Measurements from ENCODE around the gene RBFOX2. TPM values are rescaled to one million over a fixed set of nuclear protein-coding genes. Genes with fewer than 3 reads are reported as not detected.

The RBFOX2 gene
- total RNA-seq, 1 donor from 2014 or later = 3.2 TPM

DNA sequence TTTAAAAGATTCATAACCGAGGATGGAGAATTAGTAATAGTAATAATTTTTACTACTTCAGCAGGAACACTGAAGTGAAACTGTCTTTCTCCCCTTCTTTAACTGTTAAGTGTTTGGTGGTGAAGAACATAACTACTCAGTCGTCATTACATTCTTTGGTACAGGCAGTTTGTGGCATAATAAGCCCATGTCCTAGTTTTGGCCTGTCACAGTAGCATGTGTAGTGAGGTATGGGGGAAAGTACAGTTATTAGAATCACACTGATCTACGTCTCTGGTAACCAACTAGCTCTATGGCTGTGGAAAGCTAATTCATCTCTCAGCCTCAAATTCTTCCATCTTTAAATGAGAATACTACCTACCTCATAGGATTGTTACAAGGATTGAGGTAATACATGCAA lies 71.8 kb downstream of the RBFOX2 start:
- Mint-ChIP-seq H3K36me3 (ENCODE audit: low read depth) (no peaks in the 10 kb centered on the region), H3K27me3 (ENCODE audit: low read depth) (peaks cover 8% of the 10 kb centered on the region), H3K4me1 (ENCODE audit: low read depth) (peaks cover 3% of the 10 kb centered on the region), H3K4me3 (ENCODE audit: low read depth) (no peak overlapping the region), H3K27ac (no peak overlapping the region), H3K9me3 (no peaks in the 10 kb centered on the region)
- no peak for DNase-seq (ENCODE audit: low spot score)
- intact Hi-C loops (cut with micrococcal nuclease) = no loop called here

DNA sequence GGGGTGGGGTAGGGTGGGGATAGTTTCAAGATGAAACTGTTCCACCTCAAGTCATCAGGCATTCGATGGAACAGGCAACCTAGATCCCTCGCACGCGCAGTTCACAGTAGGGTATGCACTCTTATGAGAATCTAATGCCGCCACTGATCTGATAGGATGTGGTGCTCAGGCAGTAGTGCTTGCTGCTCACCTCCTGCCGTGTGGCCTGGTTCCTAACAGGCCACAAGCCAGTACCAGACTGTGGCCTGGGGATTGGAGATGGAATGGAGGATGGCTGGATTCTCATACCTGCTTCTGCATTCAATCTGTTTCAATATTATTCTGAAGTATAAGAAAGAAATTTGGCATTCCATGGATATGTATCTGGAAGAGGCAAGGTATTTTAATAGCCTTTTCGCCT lies 73.1 kb downstream of the RBFOX2 start:
- Mint-ChIP-seq H3K27ac (no peak overlapping the region), H3K36me3 (ENCODE audit: low read depth) (no peaks in the 10 kb centered on the region), H3K27me3 (ENCODE audit: low read depth) (peaks cover 6% of the 10 kb centered on the region), H3K4me3 (ENCODE audit: low read depth) (no peak overlapping the region), H3K4me1 (ENCODE audit: low read depth) (peaks cover 3% of the 10 kb centered on the region), H3K9me3 (no peaks in the 10 kb centered on the region)
- no peak for DNase-seq (ENCODE audit: low spot score)
- intact Hi-C loops (cut with micrococcal nuclease) = no loop called here

DNA sequence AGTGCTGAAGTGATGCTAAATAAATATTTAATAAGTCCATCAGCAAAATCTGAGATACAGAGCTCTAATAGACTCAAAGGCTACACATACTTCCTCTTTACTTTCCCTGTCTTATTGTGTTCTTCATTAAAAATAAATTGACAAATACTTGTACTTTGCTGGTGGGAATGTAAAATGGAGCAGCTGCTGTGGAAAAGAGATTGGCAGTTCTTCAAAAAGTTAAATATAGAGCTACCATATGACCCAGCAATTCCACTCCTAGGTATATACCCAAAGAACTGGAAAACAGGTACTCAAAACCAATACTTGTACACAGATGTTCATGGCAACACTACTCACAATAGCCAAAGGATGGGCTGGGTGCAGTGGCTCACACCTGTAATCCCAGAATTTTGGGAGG lies 76.0 kb downstream of the RBFOX2 start:
- Mint-ChIP-seq H3K4me1 (ENCODE audit: low read depth) (peaks cover 2% of the 10 kb centered on the region), H3K4me3 (ENCODE audit: low read depth) (no peak overlapping the region), H3K27ac (no peak overlapping the region), H3K36me3 (ENCODE audit: low read depth) (no peaks in the 10 kb centered on the region), H3K9me3 (no peaks in the 10 kb centered on the region), H3K27me3 (ENCODE audit: low read depth) (peaks cover 2% of the 10 kb centered on the region)
- intact Hi-C loops (cut with micrococcal nuclease) = no loop called here
- no peak for DNase-seq (ENCODE audit: low spot score)

DNA sequence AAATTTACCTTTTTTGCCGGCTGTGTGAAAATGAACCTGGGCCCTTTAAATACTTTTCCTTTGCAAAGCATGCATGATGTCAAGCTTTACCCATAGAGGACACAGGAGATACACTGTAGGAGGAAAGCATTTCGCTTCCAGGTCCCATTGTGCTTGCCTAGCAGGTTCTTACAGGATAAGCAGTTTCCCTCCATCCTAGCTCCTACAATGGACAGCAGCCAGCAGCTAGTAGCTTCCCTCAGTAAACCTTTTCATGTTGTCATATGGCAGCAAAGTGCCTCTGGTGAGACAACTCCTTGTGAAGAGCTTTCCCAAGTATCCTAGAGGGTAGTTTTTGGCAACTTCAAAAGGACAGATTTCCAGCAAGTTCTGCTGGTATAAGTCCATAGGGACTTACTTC lies 78.4 kb downstream of the RBFOX2 start:
- no peaks in the 10 kb centered on the region for H3K9me3 Mint-ChIP-seq
- no peak for DNase-seq (ENCODE audit: low spot score)
- no peaks in the 10 kb centered on the region for H3K36me3 Mint-ChIP-seq (ENCODE audit: low read depth)
- no peak overlapping the region for H3K27ac Mint-ChIP-seq
- H3K4me3 Mint-ChIP-seq (ENCODE audit: low read depth) = no peak overlapping the region
- H3K27me3 Mint-ChIP-seq (ENCODE audit: low read depth) = peaks cover 2% of the 10 kb centered on the region
- no peaks in the 10 kb centered on the region for H3K4me1 Mint-ChIP-seq (ENCODE audit: low read depth)
- intact Hi-C loops (cut with micrococcal nuclease) = no loop called here

DNA sequence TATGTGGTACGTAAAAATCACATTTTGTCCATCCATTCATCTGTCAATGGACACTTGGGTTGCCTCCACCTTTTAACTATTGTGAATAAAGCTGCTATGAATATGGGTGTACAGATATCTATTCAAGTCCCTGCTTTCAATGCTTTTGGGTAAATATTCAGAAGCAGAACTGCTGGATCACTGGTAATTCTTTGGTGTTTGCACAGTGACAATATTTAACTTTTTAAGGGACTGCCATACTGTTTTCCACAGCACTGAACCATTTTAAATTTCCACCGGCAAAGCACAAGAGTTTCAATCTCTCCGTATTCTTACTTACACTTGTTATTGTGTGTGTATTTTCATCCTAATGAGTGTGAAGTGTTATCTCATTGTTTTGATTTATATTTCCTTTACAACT lies 79.4 kb downstream of the RBFOX2 start:
- Mint-ChIP-seq H3K9me3 (no peaks in the 10 kb centered on the region), H3K27ac (no peak overlapping the region), H3K4me3 (ENCODE audit: low read depth) (no peak overlapping the region), H3K27me3 (ENCODE audit: low read depth) (peaks cover 2% of the 10 kb centered on the region), H3K36me3 (ENCODE audit: low read depth) (no peaks in the 10 kb centered on the region), H3K4me1 (ENCODE audit: low read depth) (no peaks in the 10 kb centered on the region)
- no peak for DNase-seq (ENCODE audit: low spot score)
- intact Hi-C loops (cut with micrococcal nuclease) = no loop called here

DNA sequence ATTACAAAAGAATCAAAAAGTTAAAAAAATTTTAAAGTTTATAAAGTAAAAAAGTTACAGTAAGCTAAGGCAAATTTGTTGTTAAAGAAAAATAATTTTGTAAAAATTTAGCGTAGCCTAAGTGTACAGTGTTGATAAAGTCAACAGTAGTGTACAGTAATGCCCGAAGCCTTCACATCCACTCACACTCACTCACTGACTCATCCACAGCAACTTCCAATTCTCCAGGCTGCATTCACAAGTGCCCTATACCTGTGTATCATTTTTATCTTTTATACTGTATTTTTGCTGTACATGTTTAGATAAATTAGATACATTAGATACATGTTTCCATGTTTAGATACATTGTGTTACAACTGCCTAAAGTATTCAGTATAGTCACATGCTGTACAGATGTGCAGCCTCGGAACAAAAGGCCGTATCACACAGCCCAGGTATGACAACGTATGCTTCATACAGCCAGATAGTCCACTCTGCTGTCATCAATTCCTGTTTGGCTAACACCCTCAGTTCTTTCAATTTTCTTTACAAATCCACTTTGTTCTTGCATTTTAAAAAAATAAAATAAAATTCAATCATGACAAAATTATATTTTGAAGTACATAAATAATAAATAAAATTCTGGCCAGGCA lies 80.7 kb downstream of the RBFOX2 start:
- Mint-ChIP-seq H3K4me3 (ENCODE audit: low read depth) (no peak overlapping the region), H3K9me3 (no peaks in the 10 kb centered on the region), H3K27me3 (ENCODE audit: low read depth) (peaks cover 5% of the 10 kb centered on the region), H3K36me3 (ENCODE audit: low read depth) (no peaks in the 10 kb centered on the region), H3K4me1 (ENCODE audit: low read depth) (no peaks in the 10 kb centered on the region), H3K27ac (no peak overlapping the region)
- intact Hi-C loops (cut with micrococcal nuclease) = no loop called here
- DNase-seq (ENCODE audit: low spot score) = no peak

DNA sequence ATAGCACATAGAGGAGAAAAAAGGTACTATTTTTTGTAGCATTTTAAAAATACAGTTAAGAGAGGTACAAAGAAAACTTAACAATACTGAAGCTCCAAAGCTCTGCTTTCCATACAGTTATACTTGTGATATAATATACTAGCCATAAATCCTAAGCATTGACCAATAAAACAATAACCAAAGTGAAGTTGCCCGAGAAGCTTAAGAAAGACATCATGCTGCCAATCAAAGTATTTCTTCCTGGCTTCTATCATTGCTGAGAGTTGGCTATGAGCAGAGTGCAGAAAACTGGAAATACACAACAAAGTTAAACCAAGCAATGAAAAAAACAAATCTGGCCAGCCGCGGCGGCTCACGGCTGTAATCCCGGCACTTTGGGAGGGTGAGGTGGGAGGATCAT lies 84.2 kb downstream of the RBFOX2 start:
- H3K27me3 Mint-ChIP-seq (ENCODE audit: low read depth) = peaks cover 20% of the 10 kb centered on the region
- no peaks in the 10 kb centered on the region for H3K36me3 Mint-ChIP-seq (ENCODE audit: low read depth)
- H3K4me1 Mint-ChIP-seq (ENCODE audit: low read depth) = no peaks in the 10 kb centered on the region
- no peak for DNase-seq (ENCODE audit: low spot score)
- no peak overlapping the region for H3K27ac Mint-ChIP-seq
- intact Hi-C loops (cut with micrococcal nuclease) = no loop called here
- H3K9me3 Mint-ChIP-seq = no peaks in the 10 kb centered on the region
- no peak overlapping the region for H3K4me3 Mint-ChIP-seq (ENCODE audit: low read depth)

DNA sequence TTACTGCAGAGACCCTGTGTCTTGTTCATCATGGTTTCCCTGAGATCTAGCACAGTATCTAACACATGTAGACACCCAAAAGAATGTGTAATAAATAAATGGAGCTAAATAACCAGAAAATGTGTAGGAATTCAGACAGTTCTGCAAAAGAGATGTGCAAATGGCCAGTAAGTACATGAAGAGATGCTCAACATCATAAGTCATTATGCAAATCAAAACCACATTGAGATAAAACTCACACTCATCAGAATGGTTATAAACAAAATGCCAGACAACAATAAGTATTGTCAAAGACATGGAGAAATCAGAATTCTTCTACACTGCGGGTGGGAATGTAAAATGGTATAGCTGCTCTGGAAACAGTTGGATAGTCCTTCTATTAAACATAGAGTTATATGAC lies 88.5 kb downstream of the RBFOX2 start:
- H3K36me3 Mint-ChIP-seq (ENCODE audit: low read depth) = no peaks in the 10 kb centered on the region
- H3K27me3 Mint-ChIP-seq (ENCODE audit: low read depth) = peaks cover 17% of the 10 kb centered on the region
- H3K27ac Mint-ChIP-seq = no peak overlapping the region
- intact Hi-C loops (cut with micrococcal nuclease) = no loop called here
- no peaks in the 10 kb centered on the region for H3K9me3 Mint-ChIP-seq
- H3K4me3 Mint-ChIP-seq (ENCODE audit: low read depth) = no peak overlapping the region
- no peaks in the 10 kb centered on the region for H3K4me1 Mint-ChIP-seq (ENCODE audit: low read depth)
- no peak for DNase-seq (ENCODE audit: low spot score)

DNA sequence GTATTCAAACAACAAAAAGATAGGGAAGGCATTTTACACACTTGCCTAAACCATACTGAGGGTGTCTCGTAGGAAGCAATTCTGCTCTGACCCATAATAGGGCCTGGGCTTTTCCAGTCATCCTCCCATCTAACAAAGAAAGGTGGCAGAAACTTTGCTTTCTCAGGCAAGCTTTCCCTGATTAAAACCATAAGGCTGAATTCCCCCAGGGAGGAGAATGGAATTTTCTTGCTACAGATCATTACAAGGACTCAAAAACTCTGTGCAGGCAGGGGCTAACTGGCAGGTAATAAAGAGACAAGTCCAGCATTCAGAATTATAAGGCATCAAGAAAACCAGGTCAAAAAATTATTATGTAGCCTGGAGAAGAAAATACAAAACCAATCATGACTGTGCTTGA lies 90.4 kb downstream of the RBFOX2 start:
- intact Hi-C loops (cut with micrococcal nuclease) = no loop called here
- H3K36me3 Mint-ChIP-seq (ENCODE audit: low read depth) = no peaks in the 10 kb centered on the region

DNA sequence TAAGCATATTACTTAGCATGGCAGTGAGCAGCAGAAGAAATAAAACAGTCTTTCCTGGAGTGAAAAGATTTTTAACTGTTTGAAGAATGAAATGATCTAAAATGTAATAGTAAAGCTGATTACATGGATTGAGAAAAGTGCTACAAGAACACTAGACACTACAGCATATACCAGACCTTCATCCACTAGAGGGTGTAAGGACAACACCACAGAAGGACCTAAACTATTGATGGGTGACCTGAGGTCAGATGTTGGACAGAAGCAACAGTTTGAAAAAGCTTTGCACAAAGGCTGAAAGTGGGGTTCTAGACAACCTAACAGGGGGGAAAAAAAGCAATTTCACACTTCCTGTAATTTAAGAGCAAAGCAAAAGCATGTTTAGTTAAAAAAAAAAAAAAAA lies 97.7 kb downstream of the RBFOX2 start:
- Mint-ChIP-seq H3K27me3 (ENCODE audit: low read depth) (peaks cover 11% of the 10 kb centered on the region), H3K27ac (no peak overlapping the region)
- intact Hi-C loops (cut with micrococcal nuclease) = loop anchor here (5.0 kb wide), 1 partner anchor 191 kb away; no protein-coding TSS in a partner anchor

More for the DNA sequence above, 90.4 kb downstream of the RBFOX2 start:
- peaks cover 17% of the 10 kb centered on the region for H3K27me3 Mint-ChIP-seq (ENCODE audit: low read depth)
- no peak overlapping the region for H3K27ac Mint-ChIP-seq
- no peaks in the 10 kb centered on the region for H3K9me3 Mint-ChIP-seq
- H3K4me1 Mint-ChIP-seq (ENCODE audit: low read depth) = no peaks in the 10 kb centered on the region
- H3K4me3 Mint-ChIP-seq (ENCODE audit: low read depth) = no peak overlapping the region
- no peak for DNase-seq (ENCODE audit: low spot score)

DNA sequence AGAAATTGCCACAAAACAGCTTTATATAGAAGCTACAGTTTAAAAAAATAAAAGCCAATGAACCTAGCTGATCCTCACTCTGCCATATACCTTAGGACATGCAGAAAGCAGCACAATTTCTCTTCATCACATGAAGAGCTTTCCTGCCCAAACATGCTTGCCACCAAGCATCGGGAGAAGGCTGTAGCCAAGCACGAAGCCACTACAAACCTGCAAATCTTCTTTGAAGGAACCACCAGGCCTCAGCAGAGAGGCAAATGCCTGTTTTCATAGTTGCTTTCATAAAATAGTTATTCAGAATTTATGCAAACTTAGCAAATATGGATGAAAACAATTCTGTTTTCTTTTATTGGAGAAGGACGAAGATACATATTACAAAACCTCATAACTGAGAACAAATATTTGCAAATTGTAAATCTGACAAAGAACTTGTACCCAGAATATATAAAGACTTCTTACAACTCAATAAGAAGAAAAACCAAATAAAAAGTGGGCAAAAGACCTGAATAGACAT lies 100.3 kb downstream of the RBFOX2 start:
- intact Hi-C loops (cut with micrococcal nuclease) = no loop called here
- no peaks in the 10 kb centered on the region for H3K36me3 Mint-ChIP-seq (ENCODE audit: low read depth)
- no peak overlapping the region for H3K4me3 Mint-ChIP-seq (ENCODE audit: low read depth)
- H3K27me3 Mint-ChIP-seq (ENCODE audit: low read depth) = peaks cover 11% of the 10 kb centered on the region
- no peak for DNase-seq (ENCODE audit: low spot score)
- H3K27ac Mint-ChIP-seq = no peak overlapping the region
- H3K9me3 Mint-ChIP-seq = no peaks in the 10 kb centered on the region
- no peaks in the 10 kb centered on the region for H3K4me1 Mint-ChIP-seq (ENCODE audit: low read depth)

More for the DNA sequence above, 97.7 kb downstream of the RBFOX2 start:
- Mint-ChIP-seq H3K4me3 (ENCODE audit: low read depth) (no peak overlapping the region), H3K9me3 (no peaks in the 10 kb centered on the region), H3K4me1 (ENCODE audit: low read depth) (no peaks in the 10 kb centered on the region), H3K36me3 (ENCODE audit: low read depth) (no peaks in the 10 kb centered on the region)
- DNase-seq (ENCODE audit: low spot score) = no peak

DNA sequence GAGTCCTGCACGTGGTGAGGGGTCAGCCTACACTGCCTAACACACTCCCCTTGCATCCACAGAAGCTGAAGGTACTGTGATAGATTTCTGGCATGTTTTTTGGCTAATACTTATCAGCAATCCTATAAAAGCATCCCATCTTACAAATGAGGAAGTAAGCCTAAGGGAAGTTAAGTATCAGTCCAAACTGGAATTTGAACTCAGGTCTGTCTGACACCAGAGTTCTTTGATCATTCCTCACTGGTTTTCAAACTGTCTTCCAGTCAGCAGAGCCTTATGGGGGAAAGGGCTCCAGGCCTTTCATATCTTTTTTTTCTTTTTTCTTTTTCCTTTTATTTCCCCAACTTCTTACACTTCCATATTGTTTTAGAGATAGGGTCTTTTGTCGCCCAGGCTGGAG lies 105.6 kb downstream of the RBFOX2 start:
- H3K27ac Mint-ChIP-seq = no peak overlapping the region
- intact Hi-C loops (cut with micrococcal nuclease) = no loop called here

DNA sequence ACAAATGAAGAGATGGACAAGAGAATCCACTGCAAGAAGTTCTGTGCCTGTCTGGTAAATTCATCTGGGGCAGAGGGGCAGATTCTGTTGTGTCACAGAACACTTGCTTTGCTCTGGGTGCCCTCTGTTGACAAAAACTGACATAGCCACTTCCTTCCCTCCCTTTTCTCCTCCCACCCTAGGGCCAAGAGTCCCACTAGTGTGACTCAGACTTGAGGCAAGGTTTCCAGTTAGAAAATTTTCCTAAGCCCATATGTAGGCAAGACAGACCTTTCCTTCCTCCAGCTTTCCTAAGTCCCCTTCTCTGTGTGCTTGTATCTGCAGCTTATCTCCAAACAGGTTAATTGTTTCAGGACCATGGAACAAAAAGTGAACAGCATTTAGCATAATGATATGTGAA lies 106.8 kb downstream of the RBFOX2 start:
- DNase-seq (ENCODE audit: low spot score) = peak; percentile 16
- H3K36me3 Mint-ChIP-seq (ENCODE audit: low read depth) = no peaks in the 10 kb centered on the region
- H3K27ac Mint-ChIP-seq = no peak overlapping the region
- H3K4me1 Mint-ChIP-seq (ENCODE audit: low read depth) = peaks cover 7% of the 10 kb centered on the region
- no peak overlapping the region for H3K4me3 Mint-ChIP-seq (ENCODE audit: low read depth)
- intact Hi-C loops (cut with micrococcal nuclease) = loop anchor here (1.0 kb wide), 1 partner anchor 294 kb away; no protein-coding TSS in a partner anchor
- no peaks in the 10 kb centered on the region for H3K9me3 Mint-ChIP-seq
- peaks cover 2% of the 10 kb centered on the region for H3K27me3 Mint-ChIP-seq (ENCODE audit: low read depth)

More for the DNA sequence above, 105.6 kb downstream of the RBFOX2 start:
- H3K9me3 Mint-ChIP-seq = no peaks in the 10 kb centered on the region
- no peak for DNase-seq (ENCODE audit: low spot score)
- peaks cover 7% of the 10 kb centered on the region for H3K4me1 Mint-ChIP-seq (ENCODE audit: low read depth)
- H3K36me3 Mint-ChIP-seq (ENCODE audit: low read depth) = no peaks in the 10 kb centered on the region
- H3K4me3 Mint-ChIP-seq (ENCODE audit: low read depth) = no peak overlapping the region
- H3K27me3 Mint-ChIP-seq (ENCODE audit: low read depth) = peaks cover 2% of the 10 kb centered on the region
